OCI-LY1 (cell line): Measurements from ENCODE around the gene PIK3C2G.

Source experiments
- H2AFZ ChIP-seq: fragments of 200-600 bp; sonication (generic), shearing (Covaris generic); 2 replicates; pipeline ENCODE4 v1.6.0; 2014; ENCODE audit warnings: antibody characterized with exemption, mild to moderate bottlenecking, low read length
- H3F3A ChIP-seq: fragments of 200-600 bp; sonication (generic), shearing (Covaris generic); 2 replicates; pipeline ENCODE4 v1.6.0; 2014; ENCODE audit warnings: mild to moderate bottlenecking, antibody characterized with exemption, low read length, moderate library complexity; ENCODE audit not compliant: insufficient read depth
- H3K27ac ChIP-seq: fragments of 200-600 bp; sonication (generic); 2 replicates; pipeline ENCODE4 v1.5.1; 2014; ENCODE audit warnings: low read length, mixed run types, mild to moderate bottlenecking, low read depth; ENCODE audit not compliant: poor library complexity, severe bottlenecking
- H3K27me3 ChIP-seq: fragments of 200-600 bp; sonication (generic); 2 replicates; pipeline ENCODE4 v1.6.0; 2014; ENCODE audit warnings: antibody characterized with exemption, mild to moderate bottlenecking, low read length, moderate library complexity; ENCODE audit not compliant: insufficient read depth
- H3K36me3 ChIP-seq: fragments of 200-600 bp; sonication (generic); 2 replicates; pipeline ENCODE4 v1.6.1; 2014; ENCODE audit warnings: mild to moderate bottlenecking, antibody characterized with exemption, low read length, moderate library complexity, mixed read lengths; ENCODE audit not compliant: insufficient read depth
- H3K4me1 ChIP-seq: fragments of 200-600 bp; sonication (generic); 2 replicates; pipeline ENCODE4 v1.5.1; 2014; ENCODE audit warnings: mild to moderate bottlenecking, low read length, moderate library complexity; ENCODE audit not compliant: insufficient read depth, severe bottlenecking
- H3K4me2 ChIP-seq: fragments of 200-600 bp; sonication (generic), shearing (Covaris generic); 2 replicates; pipeline ENCODE4 v1.6.1; 2014; ENCODE audit warnings: low read length
- H3K4me3 ChIP-seq: fragments of 200-600 bp; sonication (generic); 2 replicates; pipeline ENCODE4 v1.5.1; 2014; ENCODE audit warnings: low read length, low read depth, mild to moderate bottlenecking, mixed read lengths; ENCODE audit not compliant: poor library complexity, severe bottlenecking
- H3K79me2 ChIP-seq: fragments of 200-600 bp; shearing (Covaris generic); 2 replicates; pipeline ENCODE4 v1.6.1; 2016; ENCODE audit warnings: mixed run types, low read length, mixed read lengths; ENCODE audit not compliant: insufficient read depth
- H3K9ac ChIP-seq: fragments of 200-600 bp; sonication (generic), shearing (Covaris generic); 2 replicates; pipeline ENCODE4 v1.6.1; 2014; ENCODE audit warnings: mild to moderate bottlenecking, low read length, mixed read lengths
- H3K9me2 ChIP-seq: fragments of 200-600 bp; sonication (generic), shearing (Covaris generic); 2 replicates; pipeline ENCODE4 v1.6.1; 2014; ENCODE audit warnings: low read depth, mild to moderate bottlenecking, low read length, mixed read lengths
- H3K9me3 ChIP-seq: fragments of 200-600 bp; shearing (Covaris generic); 2 replicates; pipeline ENCODE4 v1.6.1; 2014; ENCODE audit warnings: low read length, mixed read lengths
- H4K20me1 ChIP-seq: fragments of 200-600 bp; sonication (generic), shearing (Covaris generic); 2 replicates; pipeline ENCODE4 v1.6.0; 2016; ENCODE audit warnings: mild to moderate bottlenecking, low read length; ENCODE audit not compliant: insufficient read depth
- EZH2 ChIP-seq: fragments of 200-600 bp; sonication (generic), shearing (Covaris generic); IDR thresholded peaks from 2 replicates; pipeline ENCODE4 v1.8.0; 2017; ENCODE audit warnings: borderline replicate concordance, mixed run types, mild to moderate bottlenecking, antibody characterized with exemption, low read length, moderate library complexity, mixed read lengths
- TF ChIP-seq, protein P1 (sequence below): fragments of 200-600 bp; sonication (generic), shearing (Covaris generic); IDR thresholded peaks from 2 replicates; pipeline ENCODE4 v1.5.1; 2017; ENCODE audit warnings: mild to moderate bottlenecking, antibody characterized with exemption, low read length, moderate library complexity, mixed read lengths

Gene PIK3C2G, protein sequence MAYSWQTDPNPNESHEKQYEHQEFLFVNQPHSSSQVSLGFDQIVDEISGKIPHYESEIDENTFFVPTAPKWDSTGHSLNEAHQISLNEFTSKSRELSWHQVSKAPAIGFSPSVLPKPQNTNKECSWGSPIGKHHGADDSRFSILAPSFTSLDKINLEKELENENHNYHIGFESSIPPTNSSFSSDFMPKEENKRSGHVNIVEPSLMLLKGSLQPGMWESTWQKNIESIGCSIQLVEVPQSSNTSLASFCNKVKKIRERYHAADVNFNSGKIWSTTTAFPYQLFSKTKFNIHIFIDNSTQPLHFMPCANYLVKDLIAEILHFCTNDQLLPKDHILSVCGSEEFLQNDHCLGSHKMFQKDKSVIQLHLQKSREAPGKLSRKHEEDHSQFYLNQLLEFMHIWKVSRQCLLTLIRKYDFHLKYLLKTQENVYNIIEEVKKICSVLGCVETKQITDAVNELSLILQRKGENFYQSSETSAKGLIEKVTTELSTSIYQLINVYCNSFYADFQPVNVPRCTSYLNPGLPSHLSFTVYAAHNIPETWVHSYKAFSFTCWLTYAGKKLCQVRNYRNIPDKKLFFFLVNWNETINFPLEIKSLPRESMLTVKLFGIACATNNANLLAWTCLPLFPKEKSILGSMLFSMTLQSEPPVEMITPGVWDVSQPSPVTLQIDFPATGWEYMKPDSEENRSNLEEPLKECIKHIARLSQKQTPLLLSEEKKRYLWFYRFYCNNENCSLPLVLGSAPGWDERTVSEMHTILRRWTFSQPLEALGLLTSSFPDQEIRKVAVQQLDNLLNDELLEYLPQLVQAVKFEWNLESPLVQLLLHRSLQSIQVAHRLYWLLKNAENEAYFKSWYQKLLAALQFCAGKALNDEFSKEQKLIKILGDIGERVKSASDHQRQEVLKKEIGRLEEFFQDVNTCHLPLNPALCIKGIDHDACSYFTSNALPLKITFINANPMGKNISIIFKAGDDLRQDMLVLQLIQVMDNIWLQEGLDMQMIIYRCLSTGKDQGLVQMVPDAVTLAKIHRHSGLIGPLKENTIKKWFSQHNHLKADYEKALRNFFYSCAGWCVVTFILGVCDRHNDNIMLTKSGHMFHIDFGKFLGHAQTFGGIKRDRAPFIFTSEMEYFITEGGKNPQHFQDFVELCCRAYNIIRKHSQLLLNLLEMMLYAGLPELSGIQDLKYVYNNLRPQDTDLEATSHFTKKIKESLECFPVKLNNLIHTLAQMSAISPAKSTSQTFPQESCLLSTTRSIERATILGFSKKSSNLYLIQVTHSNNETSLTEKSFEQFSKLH (N-terminal part only)

DNA sequence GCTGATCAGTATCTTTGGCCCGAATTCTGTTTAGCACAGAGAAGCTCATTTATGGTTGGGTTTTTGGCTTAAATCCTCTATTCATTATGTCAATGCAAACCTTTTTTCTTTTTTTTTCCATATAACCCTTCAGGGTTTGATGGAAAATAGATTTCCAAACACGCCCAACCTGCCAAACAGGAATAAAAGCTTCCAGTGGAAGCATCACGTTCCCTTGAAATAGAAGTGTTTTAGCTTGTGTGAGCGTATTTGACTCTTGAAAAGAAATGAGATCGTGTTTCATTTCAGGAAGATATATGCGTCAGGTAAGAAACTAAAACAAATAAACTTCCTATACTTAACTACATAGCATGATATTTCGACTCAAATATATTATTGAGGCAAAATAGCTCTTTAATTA is at the start of gene PIK3C2G:
TSS of gene PIK3C2G (plus strand) at position 246 of the 400 bp plus-strand sequence. CDS start 20,564 bp downstream, outside the sequence.
- Histone ChIP-seq H2AFZ (no peak within 1 kb of the TSS), H3K36me3 (no peaks in the 10 kb centered on the region), H3K9me3 (no peaks in the 10 kb centered on the region), H3K9me2 (no peaks in the 10 kb centered on the region), H4K20me1 (no peaks in the 10 kb centered on the region), H3K4me1 (no peaks in the 10 kb centered on the region), H3K9ac (no peak within 1 kb of the TSS), H3K27me3 (no peaks in the 10 kb centered on the region), H3K27ac (no peak within 1 kb of the TSS), H3K4me3 (no peak within 1 kb of the TSS), H3K4me2 (no peak within 1 kb of the TSS), H3K79me2 (no peaks in the 10 kb centered on the region), H3F3A (no peaks in the 10 kb centered on the region)
- no peak for TF ChIP-seq EZH2
- TF ChIP-seq, protein P1, sequence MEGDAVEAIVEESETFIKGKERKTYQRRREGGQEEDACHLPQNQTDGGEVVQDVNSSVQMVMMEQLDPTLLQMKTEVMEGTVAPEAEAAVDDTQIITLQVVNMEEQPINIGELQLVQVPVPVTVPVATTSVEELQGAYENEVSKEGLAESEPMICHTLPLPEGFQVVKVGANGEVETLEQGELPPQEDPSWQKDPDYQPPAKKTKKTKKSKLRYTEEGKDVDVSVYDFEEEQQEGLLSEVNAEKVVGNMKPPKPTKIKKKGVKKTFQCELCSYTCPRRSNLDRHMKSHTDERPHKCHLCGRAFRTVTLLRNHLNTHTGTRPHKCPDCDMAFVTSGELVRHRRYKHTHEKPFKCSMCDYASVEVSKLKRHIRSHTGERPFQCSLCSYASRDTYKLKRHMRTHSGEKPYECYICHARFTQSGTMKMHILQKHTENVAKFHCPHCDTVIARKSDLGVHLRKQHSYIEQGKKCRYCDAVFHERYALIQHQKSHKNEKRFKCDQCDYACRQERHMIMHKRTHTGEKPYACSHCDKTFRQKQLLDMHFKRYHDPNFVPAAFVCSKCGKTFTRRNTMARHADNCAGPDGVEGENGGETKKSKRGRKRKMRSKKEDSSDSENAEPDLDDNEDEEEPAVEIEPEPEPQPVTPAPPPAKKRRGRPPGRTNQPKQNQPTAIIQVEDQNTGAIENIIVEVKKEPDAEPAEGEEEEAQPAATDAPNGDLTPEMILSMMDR, result no peak

DNA sequence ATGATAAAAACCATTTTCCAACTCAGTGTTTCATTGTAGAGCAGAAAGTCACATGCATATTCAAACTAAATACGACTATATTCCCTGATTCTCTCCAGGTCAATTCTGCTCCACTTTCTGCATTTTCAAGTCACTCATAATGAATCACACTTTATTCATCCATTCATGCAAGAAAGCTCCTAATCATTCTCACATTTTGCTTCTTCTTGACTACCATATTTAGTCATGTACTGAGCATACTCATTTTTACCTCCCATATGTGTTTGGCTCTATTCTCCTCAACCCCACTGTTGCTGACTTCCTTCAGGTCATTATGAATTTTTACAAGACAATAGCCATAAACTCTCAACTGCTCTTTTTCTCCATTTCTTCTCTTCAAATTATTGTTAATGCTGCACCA is 43.4 kb upstream of the PIK3C2G start:
- Histone ChIP-seq H3K79me2 (no peaks in the 10 kb centered on the region), H3K4me1 (no peaks in the 10 kb centered on the region), H3K36me3 (no peaks in the 10 kb centered on the region), H3K9ac (no peak overlapping the region), H3F3A (no peaks in the 10 kb centered on the region), H3K27ac (no peak overlapping the region), H3K4me2 (no peak overlapping the region), H3K27me3 (no peaks in the 10 kb centered on the region), H4K20me1 (no peaks in the 10 kb centered on the region), H3K9me2 (no peaks in the 10 kb centered on the region), H3K4me3 (no peak overlapping the region), H2AFZ (no peak overlapping the region), H3K9me3 (no peaks in the 10 kb centered on the region)
- TF ChIP-seq, protein P1, result no peak
- TF ChIP-seq EZH2, result no peak

DNA sequence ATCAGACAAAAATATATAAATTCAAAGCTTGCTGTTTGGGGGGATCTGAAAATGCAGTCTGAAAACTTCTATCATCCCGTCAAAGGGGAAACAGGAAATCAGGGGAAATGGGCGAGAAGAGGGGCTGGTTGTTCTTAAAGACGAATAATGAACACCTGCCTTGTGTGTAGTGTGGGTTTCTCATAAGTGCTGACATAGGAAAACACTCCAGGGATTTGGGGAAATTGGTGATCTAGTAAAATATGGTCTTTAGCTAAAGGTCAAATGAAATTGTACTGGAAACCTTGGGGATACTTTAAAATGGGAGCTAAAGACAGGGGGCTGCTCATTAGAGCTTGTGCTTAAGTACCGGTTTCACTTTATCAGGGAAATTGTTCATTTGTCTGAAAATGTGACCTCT is 39.6 kb upstream of the PIK3C2G start:
- no peak overlapping the region; the same call in 1 of the 2 replicates for H2AFZ ChIP-seq
- H3K9me3 ChIP-seq, result no peaks in the 10 kb centered on the region
- no peaks in the 10 kb centered on the region for H3K4me1 ChIP-seq
- no peak overlapping the region for H3K27ac ChIP-seq
- H3K27me3 ChIP-seq, result no peaks in the 10 kb centered on the region
- no peaks in the 10 kb centered on the region for H3K36me3 ChIP-seq
- H3F3A ChIP-seq, result no peaks in the 10 kb centered on the region
- H3K79me2 ChIP-seq, result no peaks in the 10 kb centered on the region
- no peak overlapping the region for H3K9ac ChIP-seq
- H3K9me2 ChIP-seq, result no peaks in the 10 kb centered on the region
- no peak overlapping the region for H3K4me3 ChIP-seq
- no peaks in the 10 kb centered on the region for H4K20me1 ChIP-seq
- no peak for TF ChIP-seq EZH2
- TF ChIP-seq, protein P1, result no peak
- H3K4me2 ChIP-seq, result no peak overlapping the region
